ENCODE measurements around the gene RNF103.

GRCh38 chr2:86563650-86564061, 60.0 kb downstream of the RNF103 start:
- TF ChIP-seq CTCF (IDR thresholded peaks at IDR 0.05) (no peak), POLR2AphosphoS5 (IDR thresholded peaks at IDR 0.05) (no peak), POLR2A (IDR thresholded peaks at IDR 0.05; ENCODE audit: low read depth) (no peak)

Measured in esophagus muscularis mucosa (tissue), 3 donors.